Suprapubic skin (tissue), 4 donors: ENCODE measurements around the gene KCNG2.

Source experiments
- POLR2A ChIP-seq, 2 donors: fragments of 450-650 bp; IDR thresholded peaks; one replicate each; pipeline ENCODE4 v1.6.1; 2017; ENCODE audit warnings: antibody characterized with exemption in 2 of 2, mild to moderate bottlenecking in 2 of 2, moderate library complexity in 2 of 2
- POLR2AphosphoS5 ChIP-seq, 3 donors: sonication (generic); formaldehyde crosslinking; IDR thresholded peaks; one replicate each; pipeline ENCODE4 v1.6.1; 2017; ENCODE audit warnings: antibody characterized with exemption in 3 of 3

DNA sequence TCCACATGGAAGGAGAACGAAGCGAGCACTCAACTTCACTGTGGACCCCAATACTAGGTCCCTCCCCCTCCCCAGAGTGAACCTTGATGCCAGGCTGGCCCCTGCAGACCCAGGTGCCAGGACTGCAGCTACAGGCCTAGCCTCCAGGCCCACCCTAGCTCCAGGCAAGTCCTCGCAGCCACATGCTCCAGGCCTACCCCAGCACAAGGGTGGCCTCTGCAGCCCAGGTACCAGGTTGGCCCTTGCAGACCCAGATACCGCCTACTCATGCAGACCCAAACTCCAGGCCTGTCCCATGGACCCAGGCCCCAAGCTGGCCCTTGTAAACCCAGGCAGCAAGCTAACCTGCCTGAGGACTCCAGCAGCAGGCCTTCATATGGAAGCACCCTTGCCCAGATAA, 44.2 kb downstream of the KCNG2 start:
- TF ChIP-seq POLR2A (IDR thresholded peaks at IDR 0.05), result no peak
- TF ChIP-seq POLR2AphosphoS5 (IDR thresholded peaks at IDR 0.05), result no peak
